ENCODE measurements around the gene NKX6-2. TPM values are rescaled to one million over a fixed set of nuclear protein-coding genes. Genes with fewer than 3 reads are reported as not detected.
"Not testable (repeated sequence)": the region's sequence is repeated elsewhere in the genome, so short reads cannot be mapped to it uniquely, and the experiment has no call there.

The NKX6-2 gene
- polyA plus RNA-seq, 1 experiment = not detected

DNA sequence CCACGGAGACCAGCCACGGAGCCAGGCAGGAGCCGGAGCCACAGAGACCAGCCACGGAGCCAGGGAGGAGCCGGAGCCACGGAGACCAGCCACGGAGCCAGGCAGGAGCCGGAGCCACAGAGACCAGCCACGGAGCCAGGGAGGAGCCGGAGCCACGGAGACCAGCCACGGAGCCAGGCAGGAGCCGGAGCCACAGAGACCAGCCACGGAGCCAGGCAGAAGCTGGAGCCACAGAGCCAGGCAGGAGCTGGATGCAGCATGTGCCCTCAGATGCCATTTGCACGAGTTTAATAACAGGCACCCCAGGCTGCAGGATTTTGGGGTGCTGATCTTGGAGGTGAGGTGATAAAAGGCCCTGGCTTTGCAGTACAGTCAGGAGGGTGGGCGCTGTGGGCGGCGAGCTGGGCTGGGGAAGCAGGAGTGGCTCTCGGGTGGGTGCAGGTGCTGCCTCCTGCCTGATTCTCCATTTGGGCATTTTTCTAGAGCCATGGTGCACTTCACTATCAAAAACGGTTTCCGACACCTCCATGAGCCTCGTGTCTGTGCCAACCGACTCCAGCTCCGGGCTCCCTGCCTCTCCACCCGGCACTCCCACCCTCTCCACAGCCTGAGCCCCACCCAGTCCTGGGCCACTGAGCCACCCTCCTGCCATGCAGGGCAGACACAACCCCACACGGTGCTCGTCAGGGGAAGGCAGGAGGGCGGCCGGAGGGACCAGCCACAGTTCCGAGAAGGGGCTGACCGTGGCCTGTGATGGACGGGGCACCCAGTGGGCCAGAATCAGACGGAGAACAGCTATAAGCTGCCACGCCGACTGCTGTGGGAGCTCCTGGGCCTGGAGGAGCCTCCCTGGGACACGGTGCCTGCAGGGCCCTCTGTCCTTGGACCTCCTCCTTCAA is 40.8 kb upstream of the NKX6-2 start:
- peaks cover 2% of the 10 kb centered on the region; the same call in 1 of the 2 replicates for H3K27me3 ChIP-seq (ENCODE audit: control insufficient read depth, insufficient read depth, low read length)
- TF ChIP-seq, protein P1, sequence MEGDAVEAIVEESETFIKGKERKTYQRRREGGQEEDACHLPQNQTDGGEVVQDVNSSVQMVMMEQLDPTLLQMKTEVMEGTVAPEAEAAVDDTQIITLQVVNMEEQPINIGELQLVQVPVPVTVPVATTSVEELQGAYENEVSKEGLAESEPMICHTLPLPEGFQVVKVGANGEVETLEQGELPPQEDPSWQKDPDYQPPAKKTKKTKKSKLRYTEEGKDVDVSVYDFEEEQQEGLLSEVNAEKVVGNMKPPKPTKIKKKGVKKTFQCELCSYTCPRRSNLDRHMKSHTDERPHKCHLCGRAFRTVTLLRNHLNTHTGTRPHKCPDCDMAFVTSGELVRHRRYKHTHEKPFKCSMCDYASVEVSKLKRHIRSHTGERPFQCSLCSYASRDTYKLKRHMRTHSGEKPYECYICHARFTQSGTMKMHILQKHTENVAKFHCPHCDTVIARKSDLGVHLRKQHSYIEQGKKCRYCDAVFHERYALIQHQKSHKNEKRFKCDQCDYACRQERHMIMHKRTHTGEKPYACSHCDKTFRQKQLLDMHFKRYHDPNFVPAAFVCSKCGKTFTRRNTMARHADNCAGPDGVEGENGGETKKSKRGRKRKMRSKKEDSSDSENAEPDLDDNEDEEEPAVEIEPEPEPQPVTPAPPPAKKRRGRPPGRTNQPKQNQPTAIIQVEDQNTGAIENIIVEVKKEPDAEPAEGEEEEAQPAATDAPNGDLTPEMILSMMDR (IDR thresholded peaks at IDR 0.05; ENCODE audit: insufficient read depth, low read depth, low read length) = no peak
- H3K4me3 ChIP-seq (ENCODE audit: low read depth, low read length) = no peak overlapping the region
- POLR2A ChIA-PET = no interaction called here
- no peaks in the 10 kb centered on the region for H3K36me3 ChIP-seq (ENCODE audit: control insufficient read depth, insufficient read depth, low read length)
- DNase-seq (ENCODE audit: low read depth) = no peak
- CTCF ChIA-PET = no interaction called here

DNA sequence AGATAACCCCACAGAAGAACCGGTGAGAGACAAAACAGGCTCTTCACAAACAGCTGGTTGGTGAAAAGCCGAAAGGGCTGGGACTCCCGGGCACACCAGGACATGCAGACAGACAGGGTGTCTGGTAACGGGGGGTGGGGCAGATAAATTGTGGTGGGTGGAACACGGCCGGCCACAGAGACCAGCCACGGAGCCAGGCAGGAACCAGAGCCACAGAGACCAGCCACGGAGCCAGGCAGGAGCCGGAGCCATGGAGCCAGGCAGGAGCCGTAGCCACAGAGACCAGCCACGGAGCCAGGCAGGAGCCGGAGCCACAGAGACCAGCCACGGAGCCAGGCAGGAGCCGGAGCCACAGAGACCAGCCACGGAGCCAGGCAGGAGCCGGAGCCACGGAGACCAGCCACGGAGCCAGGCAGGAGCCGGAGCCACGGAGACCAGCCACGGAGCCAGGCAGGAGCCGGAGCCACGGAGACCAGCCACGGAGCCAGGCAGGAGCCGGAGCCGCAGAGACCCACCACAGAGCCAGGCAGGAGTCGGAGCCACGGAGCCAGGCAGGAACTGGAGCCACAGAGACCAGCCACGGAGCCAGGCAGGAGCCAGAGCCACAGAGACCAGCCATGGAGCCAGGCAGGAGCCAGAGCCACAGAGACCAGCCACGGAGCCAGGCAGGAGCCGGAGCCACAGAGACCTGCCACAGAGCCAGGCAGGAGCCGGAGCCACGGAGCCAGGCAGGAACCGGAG is 40.0 kb upstream of the NKX6-2 start:
- H3K4me3 ChIP-seq (ENCODE audit: low read depth, low read length); CTCF ChIA-PET; DNase-seq (ENCODE audit: low read depth); H3K27me3 ChIP-seq (ENCODE audit: control insufficient read depth, insufficient read depth, low read length); POLR2A ChIA-PET; H3K36me3 ChIP-seq (ENCODE audit: control insufficient read depth, insufficient read depth, low read length): not testable (repeated sequence)

DNA sequence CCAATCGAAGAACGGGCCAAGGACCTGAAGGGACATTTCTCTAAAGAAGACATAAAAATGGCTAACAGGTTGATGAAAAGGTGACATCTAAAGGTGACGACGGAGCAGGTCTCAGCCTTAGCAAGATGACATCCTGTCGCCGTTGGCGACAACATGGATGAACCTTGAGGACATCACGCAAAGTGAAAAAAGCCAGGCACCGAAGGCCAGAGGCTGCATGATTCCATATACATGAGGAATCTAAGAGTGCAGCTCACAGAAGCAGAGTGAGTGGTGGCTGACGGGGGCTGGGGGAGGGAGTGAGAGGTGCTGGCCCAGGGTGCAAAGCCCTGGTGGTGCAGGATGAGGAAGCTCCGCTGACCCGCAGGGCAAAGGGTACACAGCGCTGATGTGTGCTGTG is 34.1 kb upstream of the NKX6-2 start:
- CTCF ChIA-PET = no interaction called here
- TF ChIP-seq, protein P1 (IDR thresholded peaks at IDR 0.05; ENCODE audit: insufficient read depth, low read depth, low read length) = no peak
- POLR2A ChIA-PET = no interaction called here

DNA sequence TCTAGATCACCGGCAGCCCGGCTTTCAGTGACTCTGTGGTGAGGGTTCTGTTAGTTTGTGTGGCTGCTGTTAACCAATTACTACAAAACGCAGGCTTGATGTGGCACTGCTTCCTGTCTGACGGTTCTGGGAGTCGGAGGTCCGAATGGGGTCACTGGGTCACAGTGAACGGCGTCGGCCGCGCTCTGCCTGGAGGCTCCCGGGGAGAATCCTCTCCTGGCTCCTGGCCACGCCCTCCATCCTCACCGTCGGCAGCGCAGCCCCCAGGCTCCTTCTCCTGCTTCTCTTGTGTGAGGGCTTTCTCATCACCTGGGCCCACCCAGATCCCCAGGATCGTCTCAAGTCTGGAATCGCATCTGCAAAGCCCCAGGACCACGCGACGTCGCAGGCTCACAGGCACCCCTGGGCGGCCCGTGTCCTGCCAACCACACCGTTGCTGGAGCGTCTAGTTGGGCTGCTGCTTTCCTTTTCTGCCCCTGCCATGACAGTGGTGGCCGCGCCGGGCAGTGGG is 31.8 kb upstream of the NKX6-2 start:
- Histone ChIP-seq H3K27me3 (ENCODE audit: control insufficient read depth, insufficient read depth, low read length) (no peaks in the 10 kb centered on the region), H3K36me3 (ENCODE audit: control insufficient read depth, insufficient read depth, low read length) (no peaks in the 10 kb centered on the region), H3K4me3 (ENCODE audit: low read depth, low read length) (no peak overlapping the region)
- no peak for DNase-seq (ENCODE audit: low read depth)
- TF ChIP-seq, protein P1 (IDR thresholded peaks at IDR 0.05; ENCODE audit: insufficient read depth, low read depth, low read length) = no peak
- ChIA-PET CTCF (no interaction called here), POLR2A (no interaction called here)

More for the DNA sequence above, 34.1 kb upstream of the NKX6-2 start:
- Histone ChIP-seq H3K27me3 (ENCODE audit: control insufficient read depth, insufficient read depth, low read length) (no peaks in the 10 kb centered on the region), H3K4me3 (ENCODE audit: low read depth, low read length) (no peak overlapping the region), H3K36me3 (ENCODE audit: control insufficient read depth, insufficient read depth, low read length) (no peaks in the 10 kb centered on the region)
- no peak for DNase-seq (ENCODE audit: low read depth)

DNA sequence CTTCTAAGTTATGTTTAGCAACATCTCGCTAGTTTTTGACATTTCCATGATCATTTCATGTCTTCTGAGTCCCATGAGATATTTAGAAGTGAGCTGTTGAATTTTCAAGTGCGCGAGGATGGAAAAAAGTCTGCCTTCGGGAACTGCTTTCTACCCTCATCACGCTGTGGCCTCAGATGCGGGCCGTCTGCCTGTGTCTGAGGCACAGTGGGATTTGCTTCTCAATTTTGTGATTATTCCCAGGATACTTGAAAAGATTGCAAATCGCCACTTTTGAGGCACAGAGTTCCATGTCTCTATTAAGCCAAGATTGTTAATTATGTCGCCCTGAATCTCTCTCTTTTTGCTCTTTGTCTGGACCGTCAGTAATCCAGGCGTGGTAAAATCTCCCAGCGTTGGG is 30.8 kb upstream of the NKX6-2 start:
- TF ChIP-seq, protein P1 (IDR thresholded peaks at IDR 0.05; ENCODE audit: insufficient read depth, low read depth, low read length) = no peak
- CTCF ChIA-PET = no interaction called here
- POLR2A ChIA-PET = no interaction called here
- no peak for DNase-seq (ENCODE audit: low read depth)
- Histone ChIP-seq H3K4me3 (ENCODE audit: low read depth, low read length) (no peak overlapping the region), H3K36me3 (ENCODE audit: control insufficient read depth, insufficient read depth, low read length) (no peaks in the 10 kb centered on the region), H3K27me3 (ENCODE audit: control insufficient read depth, insufficient read depth, low read length) (no peaks in the 10 kb centered on the region)
